ENCODE measurements around the gene PCSK2. TPM values are rescaled to one million over a fixed set of nuclear protein-coding genes. Genes with fewer than 3 reads are reported as not detected.

PCSK2 gene, protein sequence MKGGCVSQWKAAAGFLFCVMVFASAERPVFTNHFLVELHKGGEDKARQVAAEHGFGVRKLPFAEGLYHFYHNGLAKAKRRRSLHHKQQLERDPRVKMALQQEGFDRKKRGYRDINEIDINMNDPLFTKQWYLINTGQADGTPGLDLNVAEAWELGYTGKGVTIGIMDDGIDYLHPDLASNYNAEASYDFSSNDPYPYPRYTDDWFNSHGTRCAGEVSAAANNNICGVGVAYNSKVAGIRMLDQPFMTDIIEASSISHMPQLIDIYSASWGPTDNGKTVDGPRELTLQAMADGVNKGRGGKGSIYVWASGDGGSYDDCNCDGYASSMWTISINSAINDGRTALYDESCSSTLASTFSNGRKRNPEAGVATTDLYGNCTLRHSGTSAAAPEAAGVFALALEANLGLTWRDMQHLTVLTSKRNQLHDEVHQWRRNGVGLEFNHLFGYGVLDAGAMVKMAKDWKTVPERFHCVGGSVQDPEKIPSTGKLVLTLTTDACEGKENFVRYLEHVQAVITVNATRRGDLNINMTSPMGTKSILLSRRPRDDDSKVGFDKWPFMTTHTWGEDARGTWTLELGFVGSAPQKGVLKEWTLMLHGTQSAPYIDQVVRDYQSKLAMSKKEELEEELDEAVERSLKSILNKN
- total RNA-seq = not detected
- polyA plus RNA-seq = not detected
- total RNA-seq = 0 reads per million in 6 experiments

DNA sequence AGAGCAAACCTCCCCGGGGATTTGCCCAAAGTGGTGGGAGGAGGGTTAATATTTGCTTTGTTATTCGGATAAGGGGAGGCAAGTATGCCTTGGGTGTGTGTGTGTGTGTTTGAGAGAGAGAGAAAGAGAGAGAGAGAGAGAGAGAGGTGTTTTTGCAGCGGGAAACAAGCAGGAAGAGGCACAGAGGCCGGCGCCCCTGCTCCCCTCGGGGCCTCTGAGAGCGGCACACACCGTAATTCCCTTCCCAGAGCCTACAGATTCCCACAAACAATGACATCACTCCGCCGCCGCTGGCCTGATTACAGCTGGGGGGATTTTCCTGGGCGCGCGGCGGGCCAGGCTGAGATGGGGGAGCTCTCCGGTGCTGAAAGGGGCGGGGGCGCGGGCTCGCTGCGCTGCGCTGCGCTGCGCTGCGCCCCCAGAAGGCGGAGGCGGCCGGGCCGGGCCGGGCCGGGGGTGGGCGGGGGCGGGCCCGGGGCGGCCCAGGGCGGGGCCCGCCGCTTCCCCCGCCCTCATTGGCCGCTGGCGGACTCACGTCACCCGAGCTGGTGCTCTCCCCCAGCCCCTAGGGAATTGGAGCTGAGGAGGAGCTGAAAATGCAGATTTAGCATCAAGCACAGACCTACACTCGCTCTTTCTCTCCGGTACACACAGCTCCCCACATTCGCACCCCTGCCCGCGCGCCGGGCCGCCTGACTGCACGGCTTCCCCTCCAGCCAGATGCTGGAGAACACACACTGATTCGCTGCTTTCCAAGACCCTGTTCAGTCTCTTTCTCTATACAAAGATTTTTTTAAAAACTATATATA lies at the start of gene PCSK2:
Gene PCSK2 (plus strand): TSS at position 631 of the 809 bp plus-strand sequence. CDS start 266 bp downstream, outside the sequence.
- Mint-ChIP-seq H3K27ac (peak within 1 kb of the TSS in 1 of 10 donors; percentile 9), H3K4me3 (peak within 1 kb of the TSS in 3 of 10 donors; percentile 44 to 67 (median 57))
- ATAC-seq = no peak

DNA sequence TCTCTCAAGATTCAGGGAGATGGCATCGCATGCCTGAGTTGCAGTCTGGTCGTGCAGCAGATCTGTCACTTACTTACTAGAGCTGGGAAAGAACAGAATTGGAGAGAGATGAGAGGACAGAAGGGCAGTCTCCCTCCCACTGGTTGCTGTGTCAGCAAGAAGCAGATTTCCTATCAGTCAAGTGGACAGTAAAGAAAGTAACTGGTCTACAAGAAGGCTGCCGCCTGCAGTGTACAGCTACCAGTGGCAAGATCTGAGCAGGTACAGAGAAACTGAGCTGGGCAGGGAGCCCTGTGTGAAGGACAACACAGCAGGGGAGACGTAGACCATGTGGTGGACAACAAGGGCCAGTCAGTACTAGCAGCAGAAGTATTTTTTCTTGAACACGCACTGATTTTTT lies 49.5 kb upstream of the PCSK2 start:
- POLR2A ChIA-PET = no interaction called here
- Mint-ChIP-seq H3K4me1 (no peaks in the 10 kb centered on the region), H3K36me3 (peaks cover 0 to 8% (median 0%) of the 10 kb centered on the region in 3 donors), H3K9me3 (peaks cover 0 to 25% (median 15%) of the 10 kb centered on the region in 9 donors), H3K27me3 (peaks cover 0 to 9% (median 3%) of the 10 kb centered on the region in 5 donors), H3K4me3 (no peak overlapping the region), H3K27ac (no peak overlapping the region)
- no peak for ATAC-seq
- no peak for DNase-seq

More for the DNA sequence above, at the start of gene PCSK2:
- Mint-ChIP-seq H3K9me3 (peaks cover 0 to 16% (median 2%) of the 10 kb centered on the region in 9 donors), H3K36me3 (peaks cover 1 to 19% (median 2%) of the 10 kb centered on the region in 3 donors), H3K27me3 (peaks cover 36 to 87% (median 55%) of the 10 kb centered on the region in 5 donors), H3K4me1 (peaks cover 1 to 8% (median 6%) of the 10 kb centered on the region in 4 donors)
- POLR2A ChIA-PET = no interaction called here
- DNase-seq = no peak

GRCh38 chr20:17179840-17180239 lies 47.0 kb upstream of the PCSK2 start:
- ATAC-seq (no peak), DNase-seq (no peak)
- no peak overlapping the region for H3K4me3 Mint-ChIP-seq
- no peaks in the 10 kb centered on the region for H3K4me1 Mint-ChIP-seq
- H3K27ac Mint-ChIP-seq = no peak overlapping the region
- H3K9me3 Mint-ChIP-seq = peaks cover 12 to 45% (median 28%) of the 10 kb centered on the region in 9 donors
- peaks cover 0 to 9% (median 3%) of the 10 kb centered on the region in 5 donors for H3K27me3 Mint-ChIP-seq
- H3K36me3 Mint-ChIP-seq = peaks cover 0 to 12% (median 0%) of the 10 kb centered on the region in 3 donors
- POLR2A ChIA-PET = no interaction called here

DNA sequence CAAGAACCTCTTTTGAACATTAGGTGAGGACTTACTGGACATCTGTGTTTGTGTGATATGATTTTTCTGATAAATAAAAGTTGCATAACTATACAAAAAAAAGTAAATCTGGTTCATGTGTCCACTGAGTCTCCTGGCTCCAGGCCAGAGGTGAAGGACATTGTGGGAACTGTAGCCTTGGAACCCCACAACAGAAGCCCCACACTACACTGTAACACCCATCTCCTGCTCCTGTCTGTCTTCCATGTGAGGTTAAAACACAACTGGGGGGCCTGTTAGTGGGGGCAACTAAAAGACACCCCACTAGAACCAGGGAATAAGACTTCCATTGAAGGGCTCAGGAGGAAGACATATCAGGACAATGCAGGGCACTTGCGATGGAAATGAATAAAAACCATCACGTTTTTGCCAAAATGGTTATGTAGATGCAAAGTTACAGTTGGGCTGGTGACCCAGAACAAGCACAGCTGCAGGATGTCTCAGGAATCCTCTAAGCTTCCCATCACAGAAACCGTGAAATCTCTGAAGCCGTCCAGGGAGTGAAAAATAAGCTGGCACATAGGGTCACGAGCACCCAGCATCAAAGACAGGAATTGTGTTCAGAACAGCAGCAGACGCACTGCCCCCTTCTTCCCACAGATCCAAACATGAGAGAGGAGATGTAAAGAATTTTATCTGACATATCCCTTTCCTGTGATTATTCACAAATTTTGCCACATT lies 36.7 kb upstream of the PCSK2 start:
- peaks cover 0 to 11% (median 6%) of the 10 kb centered on the region in 9 donors for H3K9me3 Mint-ChIP-seq
- no peaks in the 10 kb centered on the region for H3K27me3 Mint-ChIP-seq
- ATAC-seq (no peak), DNase-seq (no peak)
- H3K4me3 Mint-ChIP-seq = no peak overlapping the region
- POLR2A ChIA-PET = no interaction called here
- H3K27ac Mint-ChIP-seq = no peak overlapping the region
- H3K36me3 Mint-ChIP-seq = no peaks in the 10 kb centered on the region
- no peaks in the 10 kb centered on the region for H3K4me1 Mint-ChIP-seq

DNA sequence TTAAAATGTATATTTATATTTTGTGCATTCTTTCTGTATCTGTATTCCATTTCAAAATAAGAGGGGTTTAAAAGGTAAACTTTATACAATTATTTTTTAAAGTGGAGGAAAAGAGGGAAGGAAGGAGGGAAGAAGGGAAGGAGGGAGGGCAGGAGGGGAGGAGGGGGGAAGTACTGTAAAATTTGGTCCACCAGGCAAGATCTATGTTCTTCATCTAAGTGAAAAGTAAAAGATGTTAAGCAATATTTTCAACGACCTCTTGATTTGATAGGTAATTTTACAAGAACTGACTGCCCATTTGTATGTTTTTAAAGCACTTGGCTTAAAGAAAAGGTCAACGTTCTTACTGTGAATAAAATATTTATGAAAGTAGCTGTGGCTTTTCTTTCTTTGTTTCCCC lies 29.8 kb upstream of the PCSK2 start:
- no peaks in the 10 kb centered on the region for H3K36me3 Mint-ChIP-seq
- DNase-seq = no peak

DNA sequence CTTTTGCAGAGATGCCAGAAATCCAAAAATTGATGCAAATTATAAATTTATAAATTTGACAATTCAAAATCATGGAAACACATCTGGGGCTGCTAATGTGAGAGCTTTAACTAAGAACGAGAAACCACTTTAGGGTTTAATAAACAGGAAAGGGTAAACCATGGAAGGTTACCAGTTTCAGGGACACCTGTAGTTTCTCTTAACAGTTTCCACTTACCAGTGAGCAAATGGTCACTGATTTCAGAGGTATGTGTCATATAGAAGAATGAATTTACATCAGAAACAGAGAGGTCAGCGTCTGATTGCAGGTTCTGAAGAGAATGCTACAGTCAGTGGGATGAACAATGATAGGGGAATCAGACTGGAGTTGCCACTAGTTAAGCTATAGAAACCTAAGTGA lies 24.8 kb upstream of the PCSK2 start:
- H3K36me3 Mint-ChIP-seq = no peaks in the 10 kb centered on the region
- DNase-seq = no peak
- POLR2A ChIA-PET = no interaction called here
- peaks cover 4 to 20% (median 5%) of the 10 kb centered on the region in 5 donors for H3K27me3 Mint-ChIP-seq
- no peak overlapping the region for H3K27ac Mint-ChIP-seq
- H3K9me3 Mint-ChIP-seq = peaks cover 0 to 21% (median 4%) of the 10 kb centered on the region in 9 donors
- H3K4me3 Mint-ChIP-seq = no peak overlapping the region
- peaks cover 0 to 1% (median 0%) of the 10 kb centered on the region in 4 donors for H3K4me1 Mint-ChIP-seq
- ATAC-seq = no peak

More for the DNA sequence above, 29.8 kb upstream of the PCSK2 start:
- Mint-ChIP-seq H3K4me1 (peaks cover 0 to 1% (median 0%) of the 10 kb centered on the region in 4 donors), H3K27me3 (peaks cover 0 to 18% (median 5%) of the 10 kb centered on the region in 5 donors), H3K27ac (no peak overlapping the region), H3K4me3 (no peak overlapping the region), H3K9me3 (peaks cover 0 to 30% (median 4%) of the 10 kb centered on the region in 9 donors)
- POLR2A ChIA-PET = no interaction called here
- ATAC-seq = no peak

DNA sequence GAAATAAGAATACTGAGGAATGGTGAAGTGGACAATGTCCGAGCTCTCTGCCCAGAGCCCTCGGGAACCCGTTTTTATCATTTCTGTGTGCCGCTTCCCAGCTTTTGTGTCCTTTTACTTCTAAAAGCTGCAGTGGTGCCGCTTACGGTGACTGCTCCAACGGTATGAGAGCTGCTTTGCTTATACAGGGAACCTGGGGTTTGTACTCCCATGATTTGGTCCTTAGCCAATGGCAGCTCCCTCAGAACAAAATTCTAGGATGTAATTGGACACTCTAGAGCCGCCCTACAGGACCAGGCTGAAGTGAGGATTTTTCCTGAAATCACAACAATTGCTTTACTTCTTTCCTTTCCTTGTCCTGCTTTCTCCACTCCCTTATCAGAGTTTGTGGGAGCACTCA lies 24.2 kb upstream of the PCSK2 start:
- H3K9me3 Mint-ChIP-seq = peaks cover 0 to 21% (median 4%) of the 10 kb centered on the region in 9 donors
- POLR2A ChIA-PET = no interaction called here
- H3K4me1 Mint-ChIP-seq = peaks cover 0 to 1% (median 0%) of the 10 kb centered on the region in 4 donors
- H3K27ac Mint-ChIP-seq = no peak overlapping the region
- ATAC-seq (no peak), DNase-seq (no peak)
- H3K27me3 Mint-ChIP-seq = peaks cover 4 to 20% (median 5%) of the 10 kb centered on the region in 5 donors
- no peaks in the 10 kb centered on the region for H3K36me3 Mint-ChIP-seq
- H3K4me3 Mint-ChIP-seq = no peak overlapping the region

- no peak for ATAC-seq
- no peak overlapping the region for H3K27ac Mint-ChIP-seq
- no peaks in the 10 kb centered on the region for H3K4me1 Mint-ChIP-seq
- H3K27me3 Mint-ChIP-seq = peaks cover 5 to 19% (median 5%) of the 10 kb centered on the region in 5 donors
- POLR2A ChIA-PET = no interaction called here
- H3K9me3 Mint-ChIP-seq = peaks cover 0 to 8% (median 0%) of the 10 kb centered on the region in 9 donors
- no peaks in the 10 kb centered on the region for H3K36me3 Mint-ChIP-seq
- no peak overlapping the region for H3K4me3 Mint-ChIP-seq
- DNase-seq = no peak
These were observed 21.6 kb upstream of the PCSK2 start for GRCh38 chr20:17205084-17205813.

DNA sequence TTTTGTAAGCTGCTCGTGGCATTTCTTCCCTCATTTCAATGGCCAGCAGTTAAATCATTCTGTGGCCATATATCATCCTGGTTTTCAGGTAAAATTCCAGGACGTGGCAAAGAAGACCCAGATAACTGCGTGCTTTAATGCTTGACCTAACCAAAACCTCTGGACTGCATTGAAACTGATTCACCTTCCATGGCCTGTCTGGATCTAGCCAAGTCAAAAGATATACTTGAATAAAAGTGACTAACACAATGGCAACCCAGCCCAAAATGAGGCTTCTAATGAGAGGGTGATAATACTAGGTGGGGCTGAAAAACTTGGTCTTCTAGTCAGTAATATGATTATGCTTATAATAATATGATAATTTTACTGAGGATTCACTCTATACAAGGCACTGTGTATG lies 16.5 kb upstream of the PCSK2 start:
- ATAC-seq = no peak
- POLR2A ChIA-PET = no interaction called here

DNA sequence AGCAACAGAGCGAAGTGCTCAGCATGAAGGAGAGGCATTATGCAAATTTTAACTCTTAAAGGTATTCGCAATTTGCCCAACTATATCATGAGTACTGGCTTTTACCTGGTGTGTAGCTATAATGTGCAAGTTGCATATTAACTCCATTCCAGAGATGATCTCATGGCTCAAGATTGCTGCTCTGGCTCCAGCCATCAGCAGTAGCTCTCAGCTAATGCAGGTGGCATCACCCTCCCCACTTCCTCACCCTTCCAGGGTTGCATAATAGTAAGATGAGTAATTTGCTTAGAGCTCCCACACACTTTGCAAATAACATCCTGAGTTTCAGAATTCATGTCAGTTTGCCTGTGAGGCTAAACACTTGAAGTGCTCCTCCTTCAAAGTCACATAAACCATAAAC lies 15.9 kb upstream of the PCSK2 start:
- Mint-ChIP-seq H3K4me1 (no peaks in the 10 kb centered on the region), H3K9me3 (peaks cover 0 to 11% (median 2%) of the 10 kb centered on the region in 9 donors), H3K27me3 (peaks cover 0 to 11% (median 3%) of the 10 kb centered on the region in 5 donors), H3K36me3 (no peaks in the 10 kb centered on the region), H3K27ac (no peak overlapping the region), H3K4me3 (no peak overlapping the region)
- DNase-seq (no peak), ATAC-seq (no peak)
- POLR2A ChIA-PET = no interaction called here

More for the DNA sequence above, 16.5 kb upstream of the PCSK2 start:
- peaks cover 0 to 10% (median 3%) of the 10 kb centered on the region in 5 donors for H3K27me3 Mint-ChIP-seq
- H3K4me1 Mint-ChIP-seq = no peaks in the 10 kb centered on the region
- no peaks in the 10 kb centered on the region for H3K36me3 Mint-ChIP-seq
- no peak overlapping the region for H3K27ac Mint-ChIP-seq
- no peak for DNase-seq
- peaks cover 0 to 8% (median 2%) of the 10 kb centered on the region in 9 donors for H3K9me3 Mint-ChIP-seq
- no peak overlapping the region for H3K4me3 Mint-ChIP-seq

DNA sequence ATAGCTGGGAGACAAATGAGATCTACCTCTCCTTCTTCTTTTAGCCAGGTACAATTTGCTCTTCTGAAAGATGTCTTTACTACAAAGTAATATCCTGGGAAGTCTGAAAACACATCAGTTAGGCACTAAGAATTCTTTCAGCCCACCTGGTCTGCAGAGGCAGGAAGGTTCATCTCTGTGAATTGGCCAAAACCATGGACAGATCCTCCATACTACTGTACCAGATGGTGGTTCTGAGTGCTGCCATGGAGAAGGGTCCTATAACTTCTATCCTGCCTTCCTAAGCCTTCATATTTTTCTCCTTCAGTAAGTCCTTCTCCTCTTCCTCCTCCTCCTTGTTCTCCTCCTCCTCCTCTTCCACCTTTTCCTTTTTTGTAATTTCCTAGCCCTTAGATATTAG lies 11.7 kb upstream of the PCSK2 start:
- Mint-ChIP-seq H3K4me3 (no peak overlapping the region), H3K36me3 (no peaks in the 10 kb centered on the region), H3K27me3 (peaks cover 0 to 3% (median 0%) of the 10 kb centered on the region in 5 donors), H3K27ac (no peak overlapping the region), H3K4me1 (no peaks in the 10 kb centered on the region), H3K9me3 (peaks cover 0 to 33% (median 3%) of the 10 kb centered on the region in 9 donors)
- POLR2A ChIA-PET = no interaction called here
- no peak for ATAC-seq
- DNase-seq = no peak

Measured in naive thymus-derived CD8-positive, alpha-beta T cell (primary cell).